Stimulated activated CD4-positive, alpha-beta T cell treated with anti-CD3 and anti-CD28 coated beads, Interleukin-12 subunit alpha, Interleukin-12 subunit beta, amount 100 ng/mL, for 24 hours (primary cell): ENCODE data around the gene MPZL3.

Experiments
- DNase-seq, 2 experiments: peaks; one replicate each; pipeline ENCODE4 v3.0.0-alpha.2; 2020; ENCODE audit warnings: low read depth in 2 of 2

MPZL3 gene

GRCh38 chr11:118232659-118233058 lies 19.5 kb downstream of the MPZL3 start:
- DNase-seq: no peak

GRCh38 chr11:118231461-118231860 lies 20.7 kb downstream of the MPZL3 start:
- no peak for DNase-seq

DNA sequence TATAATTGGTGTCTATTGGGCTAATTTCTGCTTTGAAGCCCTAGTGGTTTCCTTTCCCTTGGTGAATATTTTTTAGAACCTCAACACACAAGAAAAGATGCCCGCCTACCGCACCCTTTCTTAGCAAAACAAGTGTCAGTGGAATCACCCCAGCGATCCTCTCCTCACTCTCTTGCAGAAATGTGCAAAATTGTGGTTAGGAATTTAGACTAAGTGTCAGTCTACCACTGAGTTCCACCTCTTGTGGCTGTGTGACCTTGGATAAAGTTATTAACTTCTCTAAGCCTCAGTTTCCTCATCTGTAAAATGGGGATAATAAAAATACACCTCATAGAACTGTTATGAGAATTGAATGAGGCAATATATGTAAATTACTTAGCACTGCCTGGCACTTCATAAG lies 22.1 kb downstream of the MPZL3 start:
- DNase-seq: no peak

GRCh38 chr11:118229274-118229847 lies 22.8 kb downstream of the MPZL3 start:
- DNase-seq: no peak

DNA sequence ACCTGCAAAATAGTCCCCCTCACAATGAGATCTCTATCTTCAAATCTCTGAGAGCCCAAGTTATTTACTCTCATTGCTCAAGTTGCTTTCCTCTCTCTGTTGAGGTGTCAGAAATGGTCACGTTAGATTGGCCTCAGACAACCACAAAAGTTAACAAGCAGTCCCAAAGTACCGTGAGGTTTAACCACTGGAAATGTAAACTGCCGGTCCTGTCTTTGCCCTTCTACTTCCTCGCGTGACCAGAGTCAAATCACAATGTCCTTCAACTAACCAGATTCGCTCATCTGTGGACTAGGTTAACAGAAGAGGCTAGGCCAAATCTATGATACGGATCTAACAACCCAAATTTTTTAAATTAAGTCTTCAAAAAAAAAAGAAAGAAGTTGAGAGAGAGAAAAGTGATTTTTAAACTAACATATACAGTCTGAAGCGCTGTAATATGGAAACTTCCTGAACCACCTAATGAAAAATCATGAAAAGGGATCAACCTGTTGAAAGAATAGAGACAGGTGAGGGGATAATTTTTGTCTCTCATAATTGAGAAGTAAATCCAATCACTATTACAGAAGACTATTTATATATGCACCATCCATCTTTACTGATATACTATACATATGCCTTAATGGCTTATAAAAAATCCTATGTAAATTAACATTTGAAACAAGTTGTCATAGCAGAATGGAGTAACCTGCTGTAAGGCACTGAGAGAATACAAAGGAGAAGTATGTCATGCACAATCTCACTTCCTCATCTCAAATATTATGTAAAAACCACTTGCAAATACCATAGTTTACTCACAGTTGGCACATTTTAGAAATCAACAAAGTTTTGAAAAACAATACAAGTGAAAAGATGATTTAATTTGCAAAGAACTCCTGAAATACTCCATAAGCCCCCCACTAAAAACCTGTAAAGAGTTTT lies 24.0 kb downstream of the MPZL3 start:
- no peak for DNase-seq

DNA sequence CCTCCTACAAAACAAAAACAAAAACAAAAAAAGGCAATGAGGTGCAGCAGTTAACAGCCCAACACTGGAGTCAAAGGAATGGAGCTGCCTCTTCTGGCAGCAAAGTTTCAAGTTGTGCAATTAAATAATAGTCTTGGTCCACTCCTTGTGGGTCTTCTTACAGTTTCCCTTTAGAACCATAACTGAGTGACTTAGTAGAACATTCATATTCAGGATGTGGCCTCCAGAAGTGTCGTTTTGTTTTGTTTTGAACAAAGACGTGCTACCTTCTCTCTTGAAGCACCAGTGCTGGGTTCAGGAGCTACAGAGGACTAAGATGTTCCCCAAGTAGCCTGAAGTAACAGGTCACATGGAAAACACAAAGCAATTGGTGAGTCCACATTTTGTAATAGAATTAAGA lies 25.4 kb downstream of the MPZL3 start:
- no peak for DNase-seq

DNA sequence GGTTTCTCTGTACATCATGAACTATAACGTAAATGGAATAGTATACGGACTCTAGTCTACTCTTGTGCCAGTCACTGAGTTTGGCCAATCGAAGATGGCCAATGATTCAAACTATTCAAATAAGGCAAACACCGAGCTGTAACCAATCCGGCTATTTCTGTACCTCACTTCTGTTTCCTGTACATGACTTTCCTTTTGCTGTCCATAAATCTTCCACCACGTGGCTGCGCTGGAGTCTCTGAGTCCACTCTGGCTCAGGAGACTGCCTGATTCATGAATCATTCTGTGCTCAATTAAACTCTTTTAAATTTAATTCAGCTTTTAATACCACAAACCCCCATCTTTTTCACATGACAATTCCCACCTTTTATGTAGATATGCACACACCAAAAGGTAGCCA lies 25.9 kb downstream of the MPZL3 start:
- DNase-seq: no peak

- no peak for DNase-seq
These were observed 27.5 kb downstream of the MPZL3 start, which contains the start of gene JAML for GRCh38 chr11:118224511-118225188. TSS of gene JAML (minus strand) at chr11:118225011. CDS start at chr11:118214866, 10,145 bp downstream.

DNA sequence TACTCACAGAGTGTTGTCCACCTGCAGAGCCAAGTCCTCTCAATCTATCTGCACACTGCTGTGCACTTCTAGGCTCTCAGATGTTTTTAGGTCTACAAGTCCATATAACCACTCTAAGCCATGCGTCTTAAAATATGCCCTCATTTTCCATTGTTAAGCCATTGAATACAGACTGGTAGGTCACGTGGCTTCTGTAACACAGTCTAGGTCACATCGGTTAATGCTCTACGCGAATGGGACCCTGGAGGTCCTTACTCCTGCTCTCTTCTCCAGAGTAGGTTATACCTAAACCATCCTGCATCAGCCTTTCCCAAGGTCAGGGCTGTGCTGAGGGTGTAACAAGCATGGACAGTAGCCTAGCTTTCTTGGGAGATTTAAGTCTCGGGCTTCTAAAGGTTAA lies 28.2 kb downstream of the MPZL3 start:
- DNase-seq: no peak

GRCh38 chr11:118223570-118223969 lies 28.6 kb downstream of the MPZL3 start:
- no peak for DNase-seq

GRCh38 chr11:118222437-118222836 lies 29.7 kb downstream of the MPZL3 start:
- no peak for DNase-seq

DNA sequence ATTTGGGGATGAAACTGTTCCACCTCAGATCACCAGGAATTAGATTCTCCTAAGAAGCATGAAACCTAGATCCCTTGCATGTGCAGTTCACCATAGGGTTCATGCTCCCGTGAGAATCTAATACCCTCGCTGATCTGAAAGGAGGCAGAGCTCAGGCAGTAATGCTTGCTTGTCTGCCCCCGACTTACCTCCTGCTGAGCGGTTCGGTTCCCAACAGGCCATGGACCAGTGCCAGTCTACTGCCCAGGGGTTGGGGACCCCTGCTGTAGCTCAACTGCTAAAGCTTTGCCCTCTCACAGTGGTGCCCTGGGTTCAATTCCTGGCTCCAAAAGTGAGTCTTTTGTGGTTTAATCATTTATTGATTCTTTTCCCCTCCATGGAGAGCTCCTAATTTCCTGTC lies 30.7 kb downstream of the MPZL3 start:
- DNase-seq: no peak

DNA sequence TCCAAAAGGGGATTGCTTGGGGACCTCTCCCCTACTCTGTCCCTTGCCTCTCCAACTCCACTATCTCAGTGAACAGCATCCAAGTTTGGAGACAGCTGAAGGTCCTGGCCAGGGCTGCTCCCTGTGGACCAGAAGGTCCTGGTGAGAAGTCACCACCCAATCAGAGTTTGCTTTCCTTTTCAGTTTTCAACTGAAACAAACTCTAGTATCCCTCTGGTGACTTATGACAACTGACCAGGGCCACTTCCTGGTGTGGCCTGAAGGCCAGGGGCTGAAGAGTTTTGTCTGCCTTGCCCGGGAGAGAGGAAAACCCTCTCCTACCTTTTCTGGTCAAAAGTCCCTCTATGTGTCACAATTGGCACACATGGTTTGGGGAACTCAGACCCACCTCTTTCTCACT lies 32.4 kb downstream of the MPZL3 start:
- no peak for DNase-seq

GRCh38 chr11:118219244-118219643 lies 32.9 kb downstream of the MPZL3 start:
- no peak for DNase-seq

DNA sequence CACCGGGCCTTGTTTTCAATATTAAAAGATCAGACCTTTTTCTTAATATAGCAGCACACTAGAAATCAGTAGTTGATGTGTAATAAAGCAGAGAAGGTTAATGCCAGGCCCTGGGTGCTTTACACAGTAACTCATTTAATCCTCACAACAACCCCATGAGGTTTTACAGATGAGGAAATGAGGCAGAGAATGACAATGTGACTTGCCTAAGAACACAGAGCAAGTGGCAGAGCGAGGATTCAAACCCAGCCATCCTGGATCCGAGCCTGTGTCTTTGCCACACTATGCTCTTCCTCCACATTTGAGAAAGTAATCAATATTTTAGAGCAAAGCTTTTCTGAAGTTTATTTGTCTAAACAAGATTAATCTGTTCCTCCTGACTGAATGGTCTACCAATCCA lies 34.6 kb downstream of the MPZL3 start:
- DNase-seq: no peak

GRCh38 chr11:118216621-118217481 lies 35.3 kb downstream of the MPZL3 start:
- DNase-seq: no peak

DNA sequence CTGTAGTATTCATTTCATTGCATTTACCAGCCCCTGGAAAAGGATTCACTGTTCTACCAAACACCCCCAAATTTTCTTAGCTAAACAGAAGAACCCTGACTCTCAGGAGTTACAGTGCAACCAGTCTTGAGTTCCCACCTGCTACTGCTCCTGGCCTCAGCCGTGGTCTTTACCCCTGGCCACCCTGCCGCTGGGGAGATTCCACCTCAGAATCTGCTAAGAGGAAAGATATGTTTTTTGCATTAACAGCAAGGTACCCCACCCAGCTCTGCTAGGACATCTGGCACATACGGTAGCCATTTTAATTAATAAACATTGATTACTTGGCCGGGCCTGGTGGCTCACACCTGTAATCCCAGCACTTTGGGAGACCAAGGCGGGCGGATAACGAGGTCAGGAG lies 36.4 kb downstream of the MPZL3 start:
- DNase-seq: no peak

DNA sequence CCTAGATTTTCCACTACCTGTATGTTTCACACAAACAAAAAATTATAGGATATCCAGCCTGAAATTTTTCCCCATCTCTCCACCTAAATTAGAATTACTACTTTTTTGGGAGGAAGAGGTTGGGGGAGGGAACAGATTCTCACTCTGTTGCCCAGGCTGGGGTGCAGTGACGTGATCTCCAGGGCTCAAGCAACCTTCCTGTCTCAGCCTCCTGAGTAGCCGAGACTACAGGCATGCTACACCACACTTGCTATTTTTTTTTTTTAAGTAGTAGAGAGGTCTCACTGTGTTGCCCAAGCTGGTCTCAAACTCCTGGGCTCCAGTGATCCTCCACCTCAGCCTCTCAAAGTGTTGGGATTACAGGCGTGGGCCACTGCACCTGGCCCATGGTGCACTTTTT lies 36.9 kb downstream of the MPZL3 start:
- no peak for DNase-seq

DNA sequence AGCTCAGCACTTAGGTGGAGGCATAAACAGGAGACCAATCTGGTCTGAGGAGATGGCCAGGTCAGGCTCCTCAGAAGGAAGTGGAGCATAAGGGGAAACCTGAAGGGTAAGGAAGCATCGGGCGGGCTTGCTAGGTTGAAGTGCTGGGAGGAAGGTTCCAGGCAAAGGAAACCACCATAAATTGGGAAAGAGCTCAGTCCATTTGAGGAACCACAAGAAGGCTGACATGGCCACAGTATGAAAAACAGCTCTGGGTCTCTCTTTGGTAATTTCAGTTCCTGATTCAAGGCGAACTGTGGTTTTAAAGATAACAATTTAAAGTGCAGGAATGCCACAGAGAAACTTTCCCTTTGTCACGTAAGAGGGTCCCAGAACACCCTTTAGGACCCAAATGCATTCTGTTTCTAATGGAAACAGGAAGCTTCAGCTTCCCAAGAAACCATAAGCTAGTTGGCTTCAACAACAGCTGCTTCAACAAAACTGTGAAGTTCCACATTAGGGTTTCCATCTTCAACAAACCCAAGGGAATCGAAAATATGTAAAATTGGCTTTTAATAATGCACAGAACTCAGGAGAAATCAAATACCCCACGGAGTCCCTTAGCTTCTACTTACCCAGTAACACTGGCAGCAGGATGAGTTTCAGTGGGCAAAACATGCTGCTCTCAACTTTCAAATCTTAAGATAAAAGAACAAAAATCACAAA lies 37.8 kb downstream of the MPZL3 start:
- no peak for DNase-seq

- no peak for DNase-seq
These were observed 38.4 kb downstream of the MPZL3 start for GRCh38 chr11:118213781-118214180.

GRCh38 chr11:118213201-118213600 lies 39.0 kb downstream of the MPZL3 start:
- DNase-seq: no peak
